Stomach (tissue), 9 donors: ENCODE data around the gene COMP. TPM values are rescaled to one million over a fixed set of nuclear protein-coding genes. Genes with fewer than 3 reads are reported as not detected.

Source experiments
- DNase-seq, 2 donors: peaks; one replicate each; pipeline versions ENCODE4 v3.0.0 to v3.0.0-alpha.2; 2013 to 2019
- H3K27ac ChIP-seq, 5 donors: fragments of 200-600 bp in 4 of 5; sonication (generic) in 4 of 5; one replicate each; pipeline ENCODE4 v1.5.1; 2013 to 2019; ENCODE audit warnings: mild to moderate bottlenecking in 1 of 5, moderate library complexity in 1 of 5
- H3K27me3 ChIP-seq, 3 donors: fragments of 200-600 bp; sonication (generic); one replicate each; pipeline ENCODE4 v1.5.1; 2017 to 2019; ENCODE audit warnings: mixed run types in 1 of 3
- H3K36me3 ChIP-seq, 4 donors: fragments of 200-600 bp; sonication (generic); 1 replicate in 3 of 4; 2 replicates in 1 of 4; pipeline ENCODE4 v1.5.1; 2016 to 2019
- H3K4me1 ChIP-seq, 4 donors: fragments of 200-600 bp; sonication (generic); one replicate each; pipeline ENCODE4 v1.5.1; 2016 to 2019
- H3K4me3 ChIP-seq, 4 donors: fragments of 200-600 bp; sonication (generic) in 3 of 4; one replicate each; pipeline ENCODE4 v1.5.1; 2016 to 2019; ENCODE audit warnings: mild to moderate bottlenecking in 1 of 4
- H3K9me3 ChIP-seq, 4 donors: fragments of 200-600 bp; sonication (generic); one replicate each; pipeline ENCODE4 v1.5.1; 2016 to 2019
- EP300 ChIP-seq: sonication (generic); formaldehyde crosslinking; IDR thresholded peaks from one replicate; pipeline ENCODE4 v1.6.1; 2017; ENCODE audit warnings: antibody characterized with exemption
- POLR2A ChIP-seq, 4 donors: fragments of 450-650 bp; IDR thresholded peaks; one replicate each; pipeline ENCODE4 v1.6.1; 2016; ENCODE audit warnings: antibody characterized with exemption in 4 of 4, control low read depth in 2 of 4, mild to moderate bottlenecking in 1 of 4, moderate library complexity in 1 of 4
- POLR2AphosphoS5 ChIP-seq, 3 donors: sonication (generic); formaldehyde crosslinking; IDR thresholded peaks; one replicate each; pipeline ENCODE4 v1.6.1; 2016; ENCODE audit warnings: antibody characterized with exemption in 3 of 3
- WGBS, 5 donors: extraction: QIAGEN DNeasy Blood & Tissue Kit in 3 of 5; methylation state at CpG; one replicate each; pipeline versions ENCODE4 v1.1.5 to v1.1.7; 2013 to 2018; 5-methylcytosine and 5-hydroxymethylcytosine counted together
- intact Hi-C: fragments of 100-400 bp; cut with DNase I; formaldehyde crosslinking; loops from one replicate; pipeline ENCODE4 v1.15.1; 2023; ENCODE audit warnings: low total_unique reads
- polyA plus RNA-seq, 3 donors: library from polyadenylated mRNA; stranded (reverse); fragments of 200-250 nt; gene quantifications; one replicate each; pipeline ENCODE4 v1.2.3, GENCODE V29; 2013
- total RNA-seq, 5 donors: library from RNA; depleted of rRNA; stranded (reverse); fragments of >200 nt; gene quantifications; one replicate each; pipeline versions ENCODE4 v1.1.0 to v1.2.3, GENCODE V29; 2014 to 2016
- TF ChIP-seq, protein P1 (sequence below), 7 experiments: fragments of 450-650 bp in 4 of 7; fragments of 200-600 bp in 3 of 7; sonication (generic) in 3 of 7; IDR thresholded peaks; one replicate each; pipeline ENCODE4 v1.5.1; 2016 to 2019; ENCODE audit warnings: antibody characterized with exemption in 7 of 7, control low read depth in 2 of 7, mild to moderate bottlenecking in 1 of 7
- donor health status: healthy with polysubstance abuse.
- donor health status: Bipolar disorder and iron deficiency.
- donor health status: healthy.

COMP gene
- total and polyA plus RNA-seq, 8 donors: 0.62 to 4.1 (median 1.6) TPM; not detected in 4

DNA sequence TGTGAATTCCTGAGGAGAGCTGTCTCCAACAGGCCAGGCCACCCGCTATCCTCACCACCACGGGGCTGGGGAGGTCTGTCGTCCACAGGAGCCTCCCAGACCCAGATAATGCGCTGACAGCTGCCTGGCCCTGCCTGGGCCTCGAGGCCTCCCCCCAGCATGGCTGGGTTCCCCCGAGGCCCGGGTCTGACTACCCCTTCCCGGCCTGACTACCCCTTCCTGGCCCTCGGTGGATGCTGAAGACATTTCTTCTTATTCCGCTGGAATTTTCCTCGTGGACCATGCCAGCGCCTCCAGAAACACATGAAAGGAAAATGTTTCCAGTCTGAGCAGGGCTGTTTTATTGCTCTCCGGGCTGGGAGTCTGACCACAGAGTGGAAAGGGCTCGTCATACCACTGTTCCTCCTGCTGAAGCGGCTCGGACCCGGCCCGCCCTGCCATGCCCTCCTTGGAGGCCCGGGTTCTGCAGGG is 16.8 kb upstream of the COMP start:
- TF ChIP-seq POLR2A (IDR thresholded peaks at IDR 0.05) (no peak), EP300 (no peak), POLR2AphosphoS5 (IDR thresholded peaks at IDR 0.05) (no peak)
- TF ChIP-seq, protein P1, sequence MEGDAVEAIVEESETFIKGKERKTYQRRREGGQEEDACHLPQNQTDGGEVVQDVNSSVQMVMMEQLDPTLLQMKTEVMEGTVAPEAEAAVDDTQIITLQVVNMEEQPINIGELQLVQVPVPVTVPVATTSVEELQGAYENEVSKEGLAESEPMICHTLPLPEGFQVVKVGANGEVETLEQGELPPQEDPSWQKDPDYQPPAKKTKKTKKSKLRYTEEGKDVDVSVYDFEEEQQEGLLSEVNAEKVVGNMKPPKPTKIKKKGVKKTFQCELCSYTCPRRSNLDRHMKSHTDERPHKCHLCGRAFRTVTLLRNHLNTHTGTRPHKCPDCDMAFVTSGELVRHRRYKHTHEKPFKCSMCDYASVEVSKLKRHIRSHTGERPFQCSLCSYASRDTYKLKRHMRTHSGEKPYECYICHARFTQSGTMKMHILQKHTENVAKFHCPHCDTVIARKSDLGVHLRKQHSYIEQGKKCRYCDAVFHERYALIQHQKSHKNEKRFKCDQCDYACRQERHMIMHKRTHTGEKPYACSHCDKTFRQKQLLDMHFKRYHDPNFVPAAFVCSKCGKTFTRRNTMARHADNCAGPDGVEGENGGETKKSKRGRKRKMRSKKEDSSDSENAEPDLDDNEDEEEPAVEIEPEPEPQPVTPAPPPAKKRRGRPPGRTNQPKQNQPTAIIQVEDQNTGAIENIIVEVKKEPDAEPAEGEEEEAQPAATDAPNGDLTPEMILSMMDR (IDR thresholded peaks at IDR 0.05): no peak

DNA sequence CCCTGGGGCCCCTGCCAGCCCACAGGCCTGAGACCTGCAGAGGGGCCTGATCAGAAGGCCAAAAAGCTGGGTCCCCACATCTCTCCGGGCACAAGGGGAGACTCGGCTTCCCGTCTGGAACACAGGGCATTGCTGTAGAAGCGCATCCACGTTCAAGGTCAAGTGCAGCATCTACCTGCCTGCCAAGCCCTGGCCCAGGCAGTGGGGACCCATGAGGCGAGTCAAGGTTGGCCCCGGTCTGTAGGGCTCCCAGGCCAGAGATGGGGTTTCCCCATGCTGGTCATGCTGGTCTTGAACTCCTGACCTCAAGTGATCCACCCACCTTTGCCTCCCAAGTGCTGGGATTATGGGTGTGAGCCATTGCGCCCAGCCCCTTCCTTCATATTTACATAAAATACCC is 13.5 kb upstream of the COMP start:
- Histone ChIP-seq H3K4me1 (no peaks in the 10 kb centered on the region), H3K27ac (no peak overlapping the region), H3K9me3 (no peaks in the 10 kb centered on the region), H3K4me3 (no peak overlapping the region), H3K36me3 (no peaks in the 10 kb centered on the region), H3K27me3 (peaks cover 0 to 40% (median 0%) of the 10 kb centered on the region in 3 donors)
- DNase-seq: no peak
- intact Hi-C loops: no loop called here
- no peak for TF ChIP-seq POLR2AphosphoS5 (IDR thresholded peaks at IDR 0.05)
- TF ChIP-seq, protein P1 (IDR thresholded peaks at IDR 0.05): no peak
- no peak for TF ChIP-seq POLR2A (IDR thresholded peaks at IDR 0.05)
- no peak for TF ChIP-seq EP300
- 88 to 95% (median 90%) methylated on average over 5 to 8 of the region's 8 CpGs for WGBS, 5 donors

More for the DNA sequence above, 16.8 kb upstream of the COMP start:
- no peaks in the 10 kb centered on the region for H3K9me3 ChIP-seq
- no peaks in the 10 kb centered on the region for H3K4me1 ChIP-seq
- H3K27ac ChIP-seq: no peak overlapping the region
- intact Hi-C loops: no loop called here
- no peak for DNase-seq
- H3K27me3 ChIP-seq: peaks cover 0 to 18% (median 0%) of the 10 kb centered on the region in 3 donors
- H3K4me3 ChIP-seq: no peak overlapping the region
- 80 to 87% (median 81%) methylated on average over 14 to 19 of the region's 19 CpGs for WGBS, 5 donors
- H3K36me3 ChIP-seq: no peaks in the 10 kb centered on the region

GRCh38 chr19:18804139-18804601 is 13.1 kb upstream of the COMP start:
- Histone ChIP-seq H3K36me3 (no peaks in the 10 kb centered on the region), H3K9me3 (no peaks in the 10 kb centered on the region), H3K27me3 (peaks cover 0 to 41% (median 0%) of the 10 kb centered on the region in 3 donors), H3K27ac (no peak overlapping the region), H3K4me3 (no peak overlapping the region), H3K4me1 (peaks cover 0 to under 1% (median 0%) of the 10 kb centered on the region in 4 donors)
- 87 to 92% (median 90%) methylated on average over 14 to 15 of the region's 15 CpGs for WGBS, 5 donors
- no peak for DNase-seq
- intact Hi-C loops: no loop called here
- no peak for TF ChIP-seq POLR2AphosphoS5 (IDR thresholded peaks at IDR 0.05)
- TF ChIP-seq EP300: no peak
- no peak for TF ChIP-seq POLR2A (IDR thresholded peaks at IDR 0.05)

DNA sequence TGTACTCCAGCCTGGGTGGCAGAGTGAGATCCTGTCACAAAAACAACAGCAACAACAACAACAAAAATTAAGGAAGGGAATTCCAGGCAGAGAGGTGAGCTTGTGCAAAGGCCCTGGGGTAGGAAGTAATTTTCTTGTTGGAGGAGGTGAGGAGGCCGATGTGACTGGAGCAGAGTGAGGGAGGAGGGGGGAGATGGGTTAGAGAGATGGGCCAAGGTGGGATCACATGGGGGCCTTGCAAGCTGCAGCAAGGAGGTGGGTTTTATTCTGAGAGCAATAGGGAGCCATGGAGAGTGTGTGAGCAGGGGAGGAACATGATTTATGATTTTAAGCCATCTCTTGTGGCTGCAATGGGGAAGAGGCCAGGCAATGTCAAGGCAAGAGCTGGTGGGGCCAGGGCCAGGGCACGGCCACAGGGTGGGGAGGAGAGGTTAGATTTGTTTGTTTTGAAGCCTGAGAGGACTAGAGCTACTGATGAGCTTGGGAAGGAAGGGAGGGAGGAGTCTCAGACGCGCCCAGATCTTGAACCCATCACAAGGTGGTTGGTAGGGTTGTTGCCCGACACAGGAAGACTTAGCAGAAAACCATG is 12.5 kb upstream of the COMP start:
- Histone ChIP-seq H3K9me3 (no peaks in the 10 kb centered on the region), H3K27ac (no peak overlapping the region), H3K4me3 (no peak overlapping the region), H3K4me1 (peaks cover 0 to 5% (median 2%) of the 10 kb centered on the region in 4 donors), H3K36me3 (no peaks in the 10 kb centered on the region), H3K27me3 (peaks cover 0 to 47% (median 5%) of the 10 kb centered on the region in 3 donors)
- TF ChIP-seq EP300 (no peak), POLR2AphosphoS5 (IDR thresholded peaks at IDR 0.05) (no peak), POLR2A (IDR thresholded peaks at IDR 0.05) (no peak)
- TF ChIP-seq, protein P1 (IDR thresholded peaks at IDR 0.05): no peak
- 87 to 92% (median 91%) methylated on average over 5 of the region's 5 CpGs for WGBS, 5 donors
- no peak for DNase-seq
- intact Hi-C loops: no loop called here

GRCh38 chr19:18802354-18802753 is 11.2 kb upstream of the COMP start:
- Histone ChIP-seq H3K9me3 (no peaks in the 10 kb centered on the region), H3K27me3 (peaks cover 0 to 60% (median 6%) of the 10 kb centered on the region in 3 donors), H3K36me3 (no peaks in the 10 kb centered on the region), H3K4me3 (no peak overlapping the region), H3K27ac (no peak overlapping the region), H3K4me1 (peaks cover 0 to 10% (median 3%) of the 10 kb centered on the region in 4 donors)
- TF ChIP-seq EP300 (no peak), POLR2A (IDR thresholded peaks at IDR 0.05) (no peak)
- TF ChIP-seq, protein P1 (IDR thresholded peaks at IDR 0.05): no peak
- WGBS, 5 donors: 73 to 81% (median 76%) methylated on average over 9 to 11 of the region's 11 CpGs
- intact Hi-C loops: no loop called here
- no peak for DNase-seq
